A673 (cell line): Measurements from ENCODE around the gene OLA1.

Experiments used
- EZH2 ChIP-seq: fragments of 200-600 bp; sonication (generic); IDR thresholded peaks from 2 replicates; pipeline ENCODE4 v1.6.1; 2017; ENCODE audit warnings: borderline replicate concordance, low read depth, mild to moderate bottlenecking, mixed read lengths, antibody characterized with exemption, low read length; ENCODE audit not compliant: poor library complexity, severe bottlenecking
- TF ChIP-seq, protein P1 (sequence below): fragments of 300-800, 200-600 bp; sonication (generic); conservative IDR thresholded peaks from 2 replicates; pipeline ENCODE4 v1.5.1; 2017; ENCODE audit warnings: low read depth, mild to moderate bottlenecking, antibody characterized with exemption, low read length, moderate library complexity, mixed read lengths

- TF ChIP-seq, protein P1, sequence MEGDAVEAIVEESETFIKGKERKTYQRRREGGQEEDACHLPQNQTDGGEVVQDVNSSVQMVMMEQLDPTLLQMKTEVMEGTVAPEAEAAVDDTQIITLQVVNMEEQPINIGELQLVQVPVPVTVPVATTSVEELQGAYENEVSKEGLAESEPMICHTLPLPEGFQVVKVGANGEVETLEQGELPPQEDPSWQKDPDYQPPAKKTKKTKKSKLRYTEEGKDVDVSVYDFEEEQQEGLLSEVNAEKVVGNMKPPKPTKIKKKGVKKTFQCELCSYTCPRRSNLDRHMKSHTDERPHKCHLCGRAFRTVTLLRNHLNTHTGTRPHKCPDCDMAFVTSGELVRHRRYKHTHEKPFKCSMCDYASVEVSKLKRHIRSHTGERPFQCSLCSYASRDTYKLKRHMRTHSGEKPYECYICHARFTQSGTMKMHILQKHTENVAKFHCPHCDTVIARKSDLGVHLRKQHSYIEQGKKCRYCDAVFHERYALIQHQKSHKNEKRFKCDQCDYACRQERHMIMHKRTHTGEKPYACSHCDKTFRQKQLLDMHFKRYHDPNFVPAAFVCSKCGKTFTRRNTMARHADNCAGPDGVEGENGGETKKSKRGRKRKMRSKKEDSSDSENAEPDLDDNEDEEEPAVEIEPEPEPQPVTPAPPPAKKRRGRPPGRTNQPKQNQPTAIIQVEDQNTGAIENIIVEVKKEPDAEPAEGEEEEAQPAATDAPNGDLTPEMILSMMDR, result no peak
- no peak for TF ChIP-seq EZH2
These were observed 124.2 kb downstream of the OLA1 start for GRCh38 chr2:174124181-174124580.
